H54 (cell line): ENCODE data around the gene KIZ.

Source experiments
- DNase-seq: peaks from one replicate; pipeline ENCODE4 v3.0.0; 2011; ENCODE audit warnings: low spot score, mixed read lengths; ENCODE audit not compliant: insufficient read length
- FAIRE-seq: peaks from 3 replicates; lab custom pipeline; 2011; peaks lifted over from hg19 to GRCh38; lab: Jason Lieb, UNC
- POLR2A ChIP-seq: IDR thresholded peaks from 2 replicates; pipeline ENCODE4 v1.6.1; 2011; ENCODE audit warnings: low read depth, mild to moderate bottlenecking, low read length

KIZ gene

GRCh38 chr20:21137078-21137477 is 11.2 kb downstream of the KIZ start:
- TF ChIP-seq POLR2A, result no peak
- no peak for FAIRE-seq
- no peak for DNase-seq

DNA sequence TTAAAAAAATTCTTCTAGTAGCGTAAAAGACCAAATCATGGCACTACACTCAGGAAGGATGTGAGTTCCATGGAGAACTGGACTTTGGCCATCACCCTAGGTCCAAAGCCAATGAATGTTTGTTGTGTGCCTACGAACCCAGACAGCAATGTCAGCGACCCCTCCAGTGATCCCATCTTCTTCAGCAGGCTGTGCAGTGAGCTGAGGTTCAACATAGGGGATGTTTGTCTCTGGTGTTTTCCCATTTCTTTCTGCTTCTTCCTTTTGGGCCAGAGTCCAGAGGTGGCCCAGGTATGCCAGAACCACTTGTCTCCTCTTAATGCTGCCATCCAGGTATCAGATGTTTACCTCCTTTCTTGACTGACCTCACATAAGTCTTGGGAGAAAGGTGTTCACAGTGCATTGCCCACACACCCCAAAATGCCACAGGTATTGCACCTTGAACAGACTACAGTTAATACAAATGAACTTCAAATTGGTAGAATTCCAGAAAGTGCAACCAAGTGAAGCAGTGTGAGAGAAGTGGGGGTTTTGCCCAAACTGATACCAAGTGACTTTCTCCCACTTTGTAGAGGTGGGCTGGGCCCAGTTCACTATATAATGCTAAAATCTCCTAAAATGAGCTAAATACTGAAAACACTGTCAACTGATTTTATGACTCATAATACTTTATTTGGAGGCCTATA is 14.1 kb downstream of the KIZ start:
- no peak for TF ChIP-seq POLR2A
- DNase-seq, result no peak
- FAIRE-seq, result no peak

DNA sequence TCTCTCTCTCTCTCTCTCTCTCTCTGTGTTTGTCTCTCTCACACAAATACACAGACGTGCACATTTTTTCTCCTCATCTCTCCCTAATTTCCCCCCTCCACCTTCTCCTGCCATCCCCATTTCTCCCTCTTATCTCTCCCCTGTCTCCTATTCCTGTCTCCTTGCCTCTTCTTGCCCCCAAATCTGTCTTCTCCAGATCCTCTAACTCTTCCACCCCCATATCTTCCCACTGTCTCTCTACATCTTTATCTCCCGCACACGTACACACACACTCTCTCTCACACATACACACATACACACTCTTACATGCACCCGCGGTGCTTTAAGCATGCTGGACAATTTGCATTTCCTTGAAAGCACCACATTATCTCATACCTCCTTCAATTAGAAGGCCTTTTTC is 15.9 kb downstream of the KIZ start:
- no peak for TF ChIP-seq POLR2A
- no peak for FAIRE-seq
- no peak for DNase-seq

GRCh38 chr20:21143194-21143890 is 17.5 kb downstream of the KIZ start:
- DNase-seq (no peak), FAIRE-seq (no peak)
- TF ChIP-seq POLR2A, result no peak

GRCh38 chr20:21145424-21145823 is 19.5 kb downstream of the KIZ start:
- FAIRE-seq (no peak), DNase-seq (no peak)
- no peak for TF ChIP-seq POLR2A

GRCh38 chr20:21146215-21146614 is 20.3 kb downstream of the KIZ start:
- no peak for FAIRE-seq
- no peak for TF ChIP-seq POLR2A
- DNase-seq, result no peak

DNA sequence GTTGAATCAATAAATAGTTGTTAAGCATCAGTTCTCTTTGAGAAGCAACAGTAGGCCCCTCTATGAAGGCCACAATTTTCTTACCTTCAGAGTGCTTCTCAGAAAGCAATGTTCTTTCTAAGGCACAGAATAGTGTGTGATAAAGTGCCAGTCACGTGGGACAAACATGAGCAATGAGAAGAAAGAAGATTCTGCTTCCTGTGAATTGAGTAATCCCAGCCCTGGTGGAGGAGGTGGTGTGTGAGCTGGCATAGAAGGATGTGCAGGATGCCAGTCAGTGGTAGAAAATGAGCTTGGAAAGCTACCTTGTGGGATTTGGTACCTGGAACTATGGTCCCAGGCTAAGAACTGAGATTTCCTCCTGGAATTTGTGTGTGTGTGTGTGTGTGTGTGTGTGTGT is 21.7 kb downstream of the KIZ start:
- no peak for DNase-seq
- no peak for FAIRE-seq
- no peak for TF ChIP-seq POLR2A

- TF ChIP-seq POLR2A, result no peak
- no peak for FAIRE-seq
- no peak for DNase-seq
Measured at GRCh38 chr20:21149344-21149743, 23.5 kb downstream of the KIZ start.

DNA sequence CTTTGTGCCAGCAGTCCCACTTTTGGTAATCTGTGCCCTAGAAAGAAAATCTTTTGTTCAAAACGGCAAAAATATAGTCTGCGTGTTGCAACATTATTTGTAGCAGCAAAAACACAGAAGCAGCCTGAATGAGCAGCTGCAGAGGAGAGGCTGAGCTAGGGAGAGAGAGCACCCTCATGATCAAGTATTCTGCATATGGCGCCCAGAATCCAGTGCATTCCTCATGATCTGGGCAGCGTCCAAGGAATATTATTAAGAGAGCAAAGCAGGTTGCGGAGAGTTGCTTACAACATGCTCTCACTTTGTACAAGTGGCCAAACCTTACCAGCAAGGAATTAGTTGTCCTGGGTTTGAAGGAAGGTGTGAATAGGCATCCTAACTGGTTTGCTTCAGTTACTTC is 25.9 kb downstream of the KIZ start:
- no peak for FAIRE-seq

GRCh38 chr20:21154692-21155091 is 28.8 kb downstream of the KIZ start:
- FAIRE-seq (no peak), DNase-seq (no peak)
- TF ChIP-seq POLR2A, result no peak

More for the DNA sequence above, 25.9 kb downstream of the KIZ start:
- TF ChIP-seq POLR2A, result no peak
- no peak for DNase-seq

GRCh38 chr20:21155268-21155667 is 29.4 kb downstream of the KIZ start:
- FAIRE-seq, result no peak
- TF ChIP-seq POLR2A, result no peak
- no peak for DNase-seq

GRCh38 chr20:21156266-21156665 is 30.4 kb downstream of the KIZ start:
- no peak for DNase-seq
- no peak for TF ChIP-seq POLR2A
- peak; percentile 66 for FAIRE-seq

DNA sequence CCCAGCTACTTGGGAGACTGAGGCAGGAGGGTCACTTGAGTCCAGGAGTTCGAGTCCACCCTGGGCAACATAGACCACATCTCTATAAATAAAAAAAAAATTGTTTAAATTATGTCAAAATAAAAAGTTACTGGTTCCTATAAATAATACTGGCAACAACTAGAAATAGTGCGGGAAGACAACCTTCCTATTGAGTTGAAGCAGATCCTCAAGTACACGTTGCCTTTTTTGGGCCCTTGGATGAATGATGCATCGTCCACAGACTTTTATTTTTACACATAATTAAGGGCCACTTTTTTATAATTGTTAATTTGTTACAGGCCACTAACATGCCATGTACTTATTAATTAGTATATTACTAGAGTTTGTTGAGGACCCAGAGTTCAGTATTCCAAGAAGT is 31.1 kb downstream of the KIZ start:
- DNase-seq (no peak), FAIRE-seq (no peak)
- no peak for TF ChIP-seq POLR2A

DNA sequence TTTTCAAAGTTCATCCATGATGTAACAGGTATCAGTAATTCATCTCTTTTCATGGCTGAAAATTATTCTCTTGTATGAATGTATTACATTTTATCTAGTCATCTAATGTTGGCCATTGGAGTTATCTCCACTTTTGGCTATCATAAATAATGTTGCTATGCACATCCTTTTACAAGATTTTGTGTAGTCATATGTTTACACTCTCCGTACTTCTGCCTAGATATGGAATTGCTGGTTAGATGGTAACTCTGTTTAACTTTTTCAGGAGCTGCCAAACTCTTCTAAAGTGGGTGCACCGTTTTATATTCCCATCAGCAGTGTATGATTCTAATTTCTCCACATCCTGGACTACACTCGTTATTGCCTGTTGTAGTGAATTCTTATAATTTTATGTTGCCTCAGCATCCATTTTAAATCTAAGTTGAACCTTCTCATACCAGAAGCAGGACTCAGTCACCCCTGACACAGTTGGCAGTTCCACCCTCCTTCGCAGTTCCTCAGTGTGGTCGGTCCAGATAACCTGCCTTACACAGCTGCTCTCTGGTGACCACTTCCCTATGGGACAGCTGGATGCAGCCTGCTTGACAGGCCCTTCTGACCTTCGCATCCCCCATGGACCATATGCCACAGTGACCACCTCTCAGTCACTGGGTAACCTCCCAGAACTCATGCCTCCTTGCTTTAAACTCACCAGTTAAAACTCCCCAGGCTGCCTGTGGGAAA is 33.9 kb downstream of the KIZ start:
- no peak for FAIRE-seq
- no peak for DNase-seq
- no peak for TF ChIP-seq POLR2A
